Right lobe of liver (tissue), 6 donors: ENCODE measurements around the gene ASB2. TPM values are rescaled to one million over a fixed set of nuclear protein-coding genes. Genes with fewer than 3 reads are reported as not detected.

Experiments
- ATAC-seq, 4 donors: fragments of 200-7000 bp; cut with Tn5 transposase; one replicate each; pipeline ENCODE4 v1.9.1; 2020; ENCODE audit warnings: mild to moderate bottlenecking in 4 of 4, moderate library complexity in 4 of 4
- DNase-seq, 3 donors: peaks; one replicate each; pipeline ENCODE4 v3.0.0-alpha.2; 2020
- H3K27ac ChIP-seq, 3 donors: fragments of 200-600 bp; one replicate each; pipeline ENCODE4 v1.8.0; 2022
- H3K27me3 ChIP-seq, 2 donors: fragments of 200-600 bp; one replicate each; pipeline ENCODE4 v1.8.0; 2022
- H3K36me3 ChIP-seq, 4 donors: fragments of 200-600 bp; sonication (generic) in 1 of 4; one replicate each; pipeline versions ENCODE4 v1.5.1 to v1.8.0; 2017 to 2022; ENCODE audit warnings: control low read depth in 1 of 4
- H3K4me1 ChIP-seq, 4 donors: fragments of 200-600 bp; sonication (generic) in 1 of 4; one replicate each; pipeline versions ENCODE4 v1.5.1 to v1.8.0; 2017 to 2022; ENCODE audit warnings: control low read depth in 1 of 4
- H3K4me3 ChIP-seq, 3 donors: fragments of 200-600 bp; one replicate each; pipeline ENCODE4 v1.8.0; 2022
- H3K9me3 ChIP-seq, 4 donors: fragments of 200-600 bp; sonication (generic) in 1 of 4; one replicate each; pipeline versions ENCODE4 v1.5.1 to v1.8.0; 2017 to 2022; ENCODE audit warnings: control low read depth in 1 of 4
- CTCF ChIP-seq, 4 donors: fragments of 200-600 bp in 3 of 4; fragments of 450-650 bp in 1 of 4; IDR thresholded peaks; one replicate each; pipeline versions ENCODE4 v1.5.1 to v1.8.0; 2016 to 2022; ENCODE audit warnings: antibody characterized with exemption in 4 of 4, mild to moderate bottlenecking in 2 of 4
- POLR2A ChIP-seq: fragments of 450-650 bp; IDR thresholded peaks from one replicate; pipeline ENCODE4 v1.6.1; 2017; ENCODE audit warnings: antibody characterized with exemption, mild to moderate bottlenecking
- WGBS: methylation state at CpG from one replicate; pipeline ENCODE4 v1.1.6; 2018; ENCODE audit warnings: low coverage, low lambda C conversion rate; ENCODE audit not compliant: insufficient coverage; ENCODE audit errors: missing lambda C conversion rate; 5-methylcytosine and 5-hydroxymethylcytosine counted together
- intact Hi-C, 2 donors: fragments of 100-400 bp; cut with DNase I; formaldehyde crosslinking; loops; one replicate each; pipeline versions ENCODE4 v1.11.2 to v1.14.1; 2022
- total RNA-seq, 6 experiments: library from RNA; depleted of rRNA in 2 of 6; stranded (reverse); fragments of >200 nt in 2 of 6; fragmentation: NEBNext Ultra II Directional in 3 of 6; extraction: Animal tissue kit (Norgen Biotek cat#: 25700) in 3 of 6; gene quantifications; one replicate each; pipeline versions ENCODE4 v1.1.0 to v1.2.4, GENCODE V29; 2016 to 2023
- donor health status: DM: no; HTN: yes; CAD: no.
- donor health status: DM: no; HTN: no; CAD: no.
- donor health status: DM: no; HTN: no; CAD: no.
- donor health status: DM: no; HTN: yes; CAD: no.
- donor health status: DM: no; HTN: yes; CAD: no.

ASB2 gene
- total RNA-seq, 6 experiments from 2014 or later: 0.20 to 0.59 (median 0.28) TPM

DNA sequence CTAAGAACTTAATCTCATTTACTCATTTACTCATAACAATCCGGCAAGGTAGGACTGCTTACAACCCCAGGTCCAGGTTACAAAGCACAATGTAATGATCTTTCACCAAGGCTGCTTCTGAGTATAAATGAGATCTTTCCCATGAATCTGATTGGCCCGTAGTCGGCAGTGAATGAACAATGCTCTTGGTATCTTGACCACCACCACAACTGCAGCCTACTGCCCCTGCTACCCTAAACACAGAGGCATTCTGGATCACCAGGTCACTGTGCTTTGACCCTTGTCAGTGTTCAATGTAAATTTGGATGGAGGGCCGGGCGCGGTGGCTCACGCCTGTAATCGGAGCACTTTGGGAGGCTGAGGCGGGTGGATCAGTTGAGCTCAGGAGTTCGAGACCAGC lies 33.3 kb downstream of the ASB2 start:
- TF ChIP-seq CTCF (IDR thresholded peaks at IDR 0.05) (no peak), POLR2A (no peak)
- no peaks in the 10 kb centered on the region for H3K36me3 ChIP-seq

DNA sequence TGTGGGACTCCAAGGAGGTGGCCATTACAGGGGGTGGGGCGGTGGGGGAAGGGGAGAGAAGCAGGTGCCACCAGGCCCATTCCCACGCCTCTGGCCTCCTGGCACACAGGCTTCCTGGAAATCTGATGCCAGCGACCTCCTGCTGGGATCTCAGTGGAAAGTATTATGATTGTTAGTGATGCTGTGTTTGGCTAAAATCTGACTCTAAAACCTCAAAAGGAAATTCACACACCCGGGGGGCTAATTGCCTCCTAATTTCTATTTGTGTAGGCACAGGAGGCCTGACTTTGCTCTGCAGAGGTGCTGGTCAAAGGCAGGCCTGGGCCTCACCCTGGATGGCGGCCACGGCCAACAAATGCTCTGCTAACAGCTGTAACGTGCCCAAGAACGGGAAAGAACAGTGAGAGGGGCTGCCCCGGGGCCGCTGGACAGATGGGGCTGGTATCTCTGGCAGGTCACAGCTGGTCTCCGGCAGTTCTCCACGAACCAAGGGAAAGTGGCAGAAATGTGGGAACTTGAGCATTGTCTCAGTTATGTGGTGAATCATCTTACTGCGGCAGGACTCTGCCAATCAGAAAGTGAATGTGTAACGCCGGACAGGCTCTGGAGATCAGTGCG lies 35.0 kb downstream of the ASB2 start:
- H3K27me3 ChIP-seq: peaks cover 0 to 11% of the 10 kb centered on the region in 2 donors
- H3K27ac ChIP-seq: no peak overlapping the region
- no peaks in the 10 kb centered on the region for H3K4me1 ChIP-seq
- no peak for TF ChIP-seq POLR2A
- no peak for TF ChIP-seq CTCF (IDR thresholded peaks at IDR 0.05)
- intact Hi-C loops: loop anchor here in 1 of 2 donors (10.0 kb wide), 1 partner anchor 53 kb away; the partner anchor contains the start of gene CCDC197
- H3K9me3 ChIP-seq: no peaks in the 10 kb centered on the region
- 67% methylated on average over 12 of the region's 16 CpGs for WGBS
- ATAC-seq (no peak), DNase-seq (no peak)
- no peaks in the 10 kb centered on the region for H3K36me3 ChIP-seq
- H3K4me3 ChIP-seq: no peak overlapping the region

More for the DNA sequence above, 33.3 kb downstream of the ASB2 start:
- Histone ChIP-seq H3K27me3 (peaks cover 0 to 11% of the 10 kb centered on the region in 2 donors), H3K27ac (no peak overlapping the region), H3K4me3 (no peak overlapping the region), H3K9me3 (no peaks in the 10 kb centered on the region), H3K4me1 (no peaks in the 10 kb centered on the region)
- DNase-seq (no peak), ATAC-seq (no peak)
- intact Hi-C loops: loop anchor here in 1 of 2 donors (10.0 kb wide), 1 partner anchor 52 kb away; the partner anchor contains the start of gene CCDC197
- WGBS: 90% methylated on average over 10 of the region's 10 CpGs

DNA sequence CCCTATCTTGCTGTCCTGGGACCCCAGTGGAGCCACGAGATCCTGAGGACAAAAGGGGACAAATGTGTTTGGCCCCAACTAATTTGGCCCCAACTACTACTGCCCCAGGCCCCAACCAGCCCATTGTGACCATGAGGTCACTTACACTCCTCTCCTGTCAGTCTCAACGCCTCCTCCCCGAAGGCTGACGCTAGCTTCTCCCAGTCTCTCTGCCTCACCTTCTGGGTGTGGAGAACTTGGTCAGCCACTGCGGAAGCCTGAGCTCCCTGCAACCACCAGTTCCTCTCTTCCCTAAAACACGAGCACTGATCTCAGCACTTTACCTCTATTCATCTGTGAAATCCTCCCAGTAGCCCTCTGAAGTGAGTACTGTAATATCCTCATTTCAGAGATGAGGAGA lies 35.9 kb downstream of the ASB2 start:
- Histone ChIP-seq H3K27ac (no peak overlapping the region), H3K27me3 (peaks cover 0 to 11% of the 10 kb centered on the region in 2 donors), H3K4me3 (no peak overlapping the region), H3K4me1 (no peaks in the 10 kb centered on the region), H3K36me3 (no peaks in the 10 kb centered on the region), H3K9me3 (no peaks in the 10 kb centered on the region)
- 66% methylated on average over 4 of the region's 6 CpGs for WGBS
- no peak for DNase-seq
- no peak for TF ChIP-seq POLR2A
- no peak for TF ChIP-seq CTCF (IDR thresholded peaks at IDR 0.05)
- no peak for ATAC-seq
- intact Hi-C loops: loop anchor here in 1 of 2 donors (10.0 kb wide), 1 partner anchor 54 kb away; the partner anchor contains the start of gene CCDC197

DNA sequence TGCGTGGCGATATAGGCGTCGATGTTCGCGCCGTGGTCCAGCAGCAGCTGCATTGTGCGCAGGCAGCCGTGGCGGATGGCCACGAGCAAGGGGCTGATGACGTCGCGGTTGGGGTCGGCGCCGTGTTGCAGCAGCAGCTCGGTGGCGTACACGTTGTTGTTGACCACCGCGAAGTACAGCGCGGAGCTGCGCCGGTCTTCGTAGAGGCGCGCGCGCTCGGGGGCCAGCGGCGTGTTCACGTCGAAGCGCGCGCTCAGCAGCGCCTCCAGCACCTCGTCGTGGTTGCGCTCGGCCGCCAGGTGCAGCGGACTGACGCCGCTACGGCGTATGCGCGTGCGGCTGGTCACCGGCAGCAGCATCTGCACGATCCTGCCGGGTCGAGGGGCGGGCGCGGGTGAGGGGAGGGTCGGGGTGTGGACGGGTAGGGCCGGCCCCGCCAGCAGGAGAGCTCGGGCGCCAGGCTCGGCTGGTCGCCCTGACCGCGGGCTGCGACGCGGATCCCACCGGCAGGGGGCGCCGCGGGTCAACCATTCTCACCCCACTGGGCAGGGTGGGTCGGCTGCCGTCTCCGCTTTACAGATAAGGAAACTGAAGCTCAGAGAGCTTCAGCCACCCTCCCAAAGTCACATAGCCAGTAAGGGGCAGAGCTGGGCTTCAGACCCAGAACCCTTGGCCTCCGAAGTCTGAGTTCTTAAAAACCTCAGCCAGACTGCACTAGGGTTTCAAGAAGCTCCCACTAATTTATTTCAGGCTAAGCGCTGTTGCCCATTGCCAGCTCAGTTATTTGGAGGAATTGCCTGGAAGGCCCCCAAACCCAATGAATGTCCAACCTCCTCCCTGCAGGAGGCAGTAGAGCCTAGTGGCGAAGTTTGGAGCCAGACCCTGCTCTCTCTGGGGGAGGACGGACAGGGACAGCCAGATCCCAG lies 36.8 kb downstream of the ASB2 start:
- H3K36me3 ChIP-seq: no peaks in the 10 kb centered on the region
- peak; percentile 87 to 97 (median 92) for ATAC-seq
- WGBS: 13% methylated on average over 8 of the region's 84 CpGs
- peak; percentile 73 to 85 (median 79) for DNase-seq
- H3K4me3 ChIP-seq: peak overlapping the region; percentile 21 to 27 (median 25)
- no peak overlapping the region for H3K27ac ChIP-seq
- H3K9me3 ChIP-seq: no peaks in the 10 kb centered on the region
- H3K4me1 ChIP-seq: no peaks in the 10 kb centered on the region
- TF ChIP-seq POLR2A (no peak), CTCF (IDR thresholded peaks at IDR 0.05) (peak; percentile 80 to 95 (median 90))
- peaks cover 0 to 11% of the 10 kb centered on the region in 2 donors for H3K27me3 ChIP-seq
- intact Hi-C loops: loop anchor here in 1 of 2 donors (10.0 kb wide), 1 partner anchor 55 kb away; the partner anchor contains the start of gene CCDC197
